HG02610 (cell line): Measurements from ENCODE around the gene ANAPC2.

Experiments
- ATAC-seq: cut with Tn5 transposase; IDR thresholded peaks from one replicate; pipeline ENCODE4 v1.9.1; 2021; ENCODE audit warnings: mild to moderate bottlenecking, moderate library complexity; ENCODE audit not compliant: unreplicated experiment

Gene ANAPC2

GRCh38 chr9:137193771-137194170 is 5.4 kb upstream of the ANAPC2 start:
- ATAC-seq = no peak

- no peak for ATAC-seq
Measured at GRCh38 chr9:137192859-137193258, 4.5 kb upstream of the ANAPC2 start.

GRCh38 chr9:137192448-137192780 is 4.1 kb upstream of the ANAPC2 start:
- ATAC-seq = no peak

GRCh38 chr9:137191691-137192447 is 3.5 kb upstream of the ANAPC2 start:
- no peak for ATAC-seq

GRCh38 chr9:137191245-137191644 is 2.9 kb upstream of the ANAPC2 start:
- no peak for ATAC-seq

GRCh38 chr9:137190315-137190856 is 2.0 kb upstream of the ANAPC2 start:
- ATAC-seq = no peak

- no peak for ATAC-seq
Measured at GRCh38 chr9:137189297-137190295, 1.2 kb upstream of the ANAPC2 start.

- ATAC-seq = no peak
Measured at GRCh38 chr9:137188086-137188489, 272 bp downstream of the ANAPC2 start.

GRCh38 chr9:137187386-137187785 is 974 bp downstream of the ANAPC2 start:
- ATAC-seq = no peak

GRCh38 chr9:137186385-137186784 is 2.0 kb downstream of the ANAPC2 start:
- no peak for ATAC-seq

- no peak for ATAC-seq
Measured at GRCh38 chr9:137185921-137186320, 2.4 kb downstream of the ANAPC2 start.

- no peak for ATAC-seq
Measured at GRCh38 chr9:137184881-137185660, 3.3 kb downstream of the ANAPC2 start.

GRCh38 chr9:137183980-137184595 is 4.3 kb downstream of the ANAPC2 start:
- ATAC-seq = no peak

- ATAC-seq = no peak
Measured at GRCh38 chr9:137182836-137183235, 5.5 kb downstream of the ANAPC2 start.

GRCh38 chr9:137181680-137182079 is 6.7 kb downstream of the ANAPC2 start:
- ATAC-seq = no peak

GRCh38 chr9:137180491-137180890 is 7.9 kb downstream of the ANAPC2 start:
- no peak for ATAC-seq

GRCh38 chr9:137179761-137180160 is 8.6 kb downstream of the ANAPC2 start:
- no peak for ATAC-seq

GRCh38 chr9:137178939-137179630 is 9.3 kb downstream of the ANAPC2 start:
- ATAC-seq = no peak

- no peak for ATAC-seq
Measured at GRCh38 chr9:137178201-137178938, 10.0 kb downstream of the ANAPC2 start.
